Jurkat, Clone E6-1 (cell line): ENCODE data around the gene MSANTD1. TPM values are rescaled to one million over a fixed set of nuclear protein-coding genes. Genes with fewer than 3 reads are reported as not detected.

Experiments
- DNase-seq: peaks from one replicate; pipeline ENCODE4 v3.0.0-alpha.2; 2011; ENCODE audit warnings: low read depth, low spot score
- H3K4me3 ChIP-seq: 2 replicates; pipeline ENCODE4 v1.5.1; 2011; ENCODE audit warnings: mild to moderate bottlenecking, low read length, control low read depth, moderate library complexity
- polyA plus RNA-seq: library from polyadenylated mRNA; unstranded; fragments of >200 nt; gene quantifications from one replicate; pipeline ENCODE4 v1.2.1, GENCODE V29; 2012; ENCODE audit warnings: missing spikeins; ENCODE audit not compliant: insufficient read length, insufficient read depth

Gene MSANTD1
- polyA plus RNA-seq = not detected

- H3K4me3 ChIP-seq = no peak within 1 kb of the TSS
- DNase-seq = peak; percentile 23
These were observed at the start of gene MSANTD1 for GRCh38 chr4:3248811-3249661. TSS of gene MSANTD1 (plus strand) at chr4:3249159. CDS start at chr4:3249223, 64 bp downstream.

- no peak overlapping the region for H3K4me3 ChIP-seq
- no peak for DNase-seq
These were observed 49.1 kb upstream of the MSANTD1 start for GRCh38 chr4:3199653-3200422.

- H3K4me3 ChIP-seq = no peak overlapping the region
- no peak for DNase-seq
These were observed 48.4 kb upstream of the MSANTD1 start for GRCh38 chr4:3200423-3201090.

GRCh38 chr4:3201718-3202702, 46.9 kb upstream of the MSANTD1 start:
- DNase-seq = peak; percentile 98
- H3K4me3 ChIP-seq = peak overlapping the region; percentile 40

GRCh38 chr4:3202836-3203820, 45.8 kb upstream of the MSANTD1 start:
- peak overlapping the region; percentile 17 for H3K4me3 ChIP-seq
- DNase-seq = peak; percentile 47

GRCh38 chr4:3203971-3204431, 45.0 kb upstream of the MSANTD1 start:
- no peak for DNase-seq
- H3K4me3 ChIP-seq = no peak overlapping the region

- H3K4me3 ChIP-seq = no peak overlapping the region
- DNase-seq = no peak
These were observed 43.0 kb upstream of the MSANTD1 start for GRCh38 chr4:3205995-3206394.

GRCh38 chr4:3206439-3207100, 42.4 kb upstream of the MSANTD1 start:
- no peak for DNase-seq
- no peak overlapping the region for H3K4me3 ChIP-seq

- peak; percentile 35 for DNase-seq
- H3K4me3 ChIP-seq = no peak overlapping the region
These were observed 41.4 kb upstream of the MSANTD1 start for GRCh38 chr4:3207531-3208037.

GRCh38 chr4:3208826-3209225, 40.1 kb upstream of the MSANTD1 start:
- DNase-seq = no peak
- H3K4me3 ChIP-seq = no peak overlapping the region

- no peak for DNase-seq
- H3K4me3 ChIP-seq = no peak overlapping the region
These were observed 39.2 kb upstream of the MSANTD1 start for GRCh38 chr4:3209551-3210325.

- no peak overlapping the region for H3K4me3 ChIP-seq
- no peak for DNase-seq
These were observed 38.5 kb upstream of the MSANTD1 start for GRCh38 chr4:3210467-3210866.

- DNase-seq = no peak
- no peak overlapping the region for H3K4me3 ChIP-seq
These were observed 37.1 kb upstream of the MSANTD1 start for GRCh38 chr4:3211866-3212265.

- DNase-seq = no peak
These were observed 36.4 kb upstream of the MSANTD1 start for GRCh38 chr4:3212391-3213105.

GRCh38 chr4:3213106-3213425, 35.9 kb upstream of the MSANTD1 start:
- H3K4me3 ChIP-seq = no peak overlapping the region
- no peak for DNase-seq

More at GRCh38 chr4:3212391-3213105, 36.4 kb upstream of the MSANTD1 start:
- no peak overlapping the region for H3K4me3 ChIP-seq
